ENCODE results near the gene EGR1.

EGR1 gene

GRCh38 chr5:138466125-138466899 lies 1.0 kb downstream of the EGR1 start:
- no peak for DNase-seq (ENCODE audit: extremely low spot score)
- ChIA-PET CTCF (interaction anchor here (5.7 kb wide), 1 partner anchor 37 kb away, joined by 40 read pairs; no protein-coding TSS in a partner anchor), POLR2A (interaction anchor here (0.7 to 1.9 kb wide), 6 partner anchors 11 to 366 kb away, joined by 3 to 8 read pairs (median 4); partner anchors contain the start of gene ETF1)
- TF ChIP-seq BHLHE40 (IDR thresholded peaks at IDR 0.05; ENCODE audit: borderline replicate concordance) (no peak; the same call in 1 of the 2 replicates), LEF1 (IDR thresholded peaks at IDR 0.05; ENCODE audit: borderline replicate concordance) (no peak), ELF4 (IDR thresholded peaks at IDR 0.05) (no peak), FOXK2 (IDR thresholded peaks at IDR 0.05) (no peak), NFRKB (IDR thresholded peaks at IDR 0.05) (no peak), HDGF (IDR thresholded peaks at IDR 0.05; ENCODE audit: borderline replicate concordance) (no peak), FOXA1 (IDR thresholded peaks at IDR 0.05) (no peak), SUZ12 (IDR thresholded peaks at IDR 0.05) (no peak), FOXM1 (IDR thresholded peaks at IDR 0.05; ENCODE audit: borderline replicate concordance) (no peak), ZNF384 (IDR thresholded peaks at IDR 0.05) (no peak), TARDBP (IDR thresholded peaks at IDR 0.05) (no peak), PKNOX1 (IDR thresholded peaks at IDR 0.05) (no peak)

GRCh38 chr5:138466900-138467710 lies 1.8 kb downstream of the EGR1 start:
- DNase-seq (ENCODE audit: extremely low spot score): no peak
- ChIA-PET POLR2A (interaction anchor here (0.7 to 1.2 kb wide), 2 partner anchors 17 to 367 kb away, joined by 3 to 4 read pairs; no protein-coding TSS in a partner anchor), CTCF (interaction anchor here (0.5 to 5.7 kb wide), 2 partner anchors 36 to 835 kb away, joined by 8 to 40 read pairs; no protein-coding TSS in a partner anchor)
- TF ChIP-seq FOXK2 (IDR thresholded peaks at IDR 0.05): no peak
- TF ChIP-seq L3MBTL2 (conservative IDR thresholded peaks at IDR 0.05): no peak
- TF ChIP-seq LEF1 (IDR thresholded peaks at IDR 0.05; ENCODE audit: borderline replicate concordance): no peak
- no peak for TF ChIP-seq SP1 (IDR thresholded peaks at IDR 0.05)
- no peak for TF ChIP-seq HDGF (IDR thresholded peaks at IDR 0.05; ENCODE audit: borderline replicate concordance)

- DNase-seq (ENCODE audit: extremely low spot score): no peak
- POLR2A ChIA-PET: no interaction called here
- TF ChIP-seq HDGF (IDR thresholded peaks at IDR 0.05; ENCODE audit: borderline replicate concordance): no peak
- TF ChIP-seq ELF4 (IDR thresholded peaks at IDR 0.05): 0 out of 2 replicates have a peak, but pooled peaks have one; percentile 8
- CTCF ChIA-PET: interaction anchor here (0.5 to 5.7 kb wide), 2 partner anchors 36 to 835 kb away, joined by 8 to 40 read pairs; no protein-coding TSS in a partner anchor
These were observed 2.4 kb downstream of the EGR1 start for GRCh38 chr5:138467711-138468132.

- POLR2A ChIA-PET: no interaction called here
- CTCF ChIA-PET: interaction anchor here (5.7 kb wide), 1 partner anchor 35 kb away, joined by 40 read pairs; no protein-coding TSS in a partner anchor
- no peak for DNase-seq (ENCODE audit: extremely low spot score)
- TF ChIP-seq ZNF384 (IDR thresholded peaks at IDR 0.05) (peak; percentile 76; the same call in 1 of the 2 replicates), FOXA1 (IDR thresholded peaks at IDR 0.05) (no peak), ELF4 (IDR thresholded peaks at IDR 0.05) (peak; percentile 39)
These were observed 3.1 kb downstream of the EGR1 start for GRCh38 chr5:138468133-138468965.

- ChIA-PET CTCF (no interaction called here), POLR2A (no interaction called here)
- DNase-seq (ENCODE audit: extremely low spot score): no peak
- TF ChIP-seq FOXM1 (IDR thresholded peaks at IDR 0.05; ENCODE audit: borderline replicate concordance): no peak
- TF ChIP-seq NFRKB (IDR thresholded peaks at IDR 0.05): peak; percentile 59
These were observed 3.8 kb downstream of the EGR1 start for GRCh38 chr5:138468966-138469539.

- ChIA-PET POLR2A (no interaction called here), CTCF (no interaction called here)
- no peak for DNase-seq (ENCODE audit: extremely low spot score)
- no peak; the same call in 1 of the 2 replicates for TF ChIP-seq CTBP1 (IDR thresholded peaks at IDR 0.05; ENCODE audit: borderline replicate concordance)
- peak; percentile 65 for TF ChIP-seq NFRKB (IDR thresholded peaks at IDR 0.05)
- no peak for TF ChIP-seq HDGF (IDR thresholded peaks at IDR 0.05; ENCODE audit: borderline replicate concordance)
- peak; percentile 45; the same call in 1 of the 2 replicates for TF ChIP-seq ELF4 (IDR thresholded peaks at IDR 0.05)
- no peak for TF ChIP-seq ARNT (IDR thresholded peaks at IDR 0.05)
- peak; percentile 60 for TF ChIP-seq BHLHE40 (IDR thresholded peaks at IDR 0.05; ENCODE audit: borderline replicate concordance)
- no peak for TF ChIP-seq PKNOX1 (IDR thresholded peaks at IDR 0.05)
- TF ChIP-seq FOXM1 (IDR thresholded peaks at IDR 0.05; ENCODE audit: borderline replicate concordance): no peak
- peak; percentile 50 for TF ChIP-seq L3MBTL2 (conservative IDR thresholded peaks at IDR 0.05)
- TF ChIP-seq FOXK2 (IDR thresholded peaks at IDR 0.05): peak; percentile 54
- no peak for TF ChIP-seq SUZ12 (IDR thresholded peaks at IDR 0.05)
- no peak for TF ChIP-seq TARDBP (IDR thresholded peaks at IDR 0.05)
- TF ChIP-seq LEF1 (IDR thresholded peaks at IDR 0.05; ENCODE audit: borderline replicate concordance): no peak
These were observed 4.5 kb downstream of the EGR1 start for GRCh38 chr5:138469540-138470321.

Data from HEK293T (cell line).